ENCODE results near the gene AHSP. TPM values are rescaled to one million over a fixed set of nuclear protein-coding genes. Genes with fewer than 3 reads are reported as not detected.

AHSP gene
- total RNA-seq, 1 experiment from 2014 or later, result not detected

DNA sequence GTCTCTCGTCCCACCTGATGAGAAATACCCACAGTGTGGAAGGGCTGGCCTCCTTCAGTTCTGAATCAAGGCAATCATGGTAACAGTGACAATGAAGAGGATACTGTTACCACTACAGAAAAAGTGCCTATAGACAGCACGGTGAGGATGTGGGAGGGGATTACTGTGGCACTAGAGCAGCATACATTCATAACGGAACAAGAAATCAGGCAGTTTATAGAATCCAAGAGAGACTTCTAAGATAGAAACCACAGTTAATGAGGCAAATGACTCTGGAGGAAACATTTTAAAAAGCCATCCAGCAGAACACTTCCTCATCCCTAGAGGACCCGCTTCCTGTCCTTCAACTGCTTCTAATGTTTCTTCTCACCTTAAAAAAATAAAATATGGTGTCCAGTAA is 22.2 kb upstream of the AHSP start:
- H3K4me3 ChIP-seq (ENCODE audit: low read depth, low read length), result no peak overlapping the region
- no peaks in the 10 kb centered on the region for H3K9me3 ChIP-seq
- H3K36me3 ChIP-seq (ENCODE audit: control insufficient read depth, insufficient read depth, low read length), result no peaks in the 10 kb centered on the region
- intact Hi-C loops (cut with micrococcal nuclease; ENCODE audit: unreplicated experiment), result loop anchor here (5.0 kb wide), 1 partner anchor 197 kb away; no protein-coding TSS in a partner anchor
- DNase-seq, result no peak
- peaks cover 22% of the 10 kb centered on the region for H3K4me1 Mint-ChIP-seq (ENCODE audit: low read depth, unreplicated experiment)
- no peaks in the 10 kb centered on the region for H3K27me3 ChIP-seq (replicated peaks; ENCODE audit: control insufficient read depth, insufficient read depth, low read length)
- ChIA-PET CTCF (no interaction called here), POLR2A (no interaction called here)
- H3K4me1 ChIP-seq, result peaks cover 14% of the 10 kb centered on the region
- TF ChIP-seq, protein P1, sequence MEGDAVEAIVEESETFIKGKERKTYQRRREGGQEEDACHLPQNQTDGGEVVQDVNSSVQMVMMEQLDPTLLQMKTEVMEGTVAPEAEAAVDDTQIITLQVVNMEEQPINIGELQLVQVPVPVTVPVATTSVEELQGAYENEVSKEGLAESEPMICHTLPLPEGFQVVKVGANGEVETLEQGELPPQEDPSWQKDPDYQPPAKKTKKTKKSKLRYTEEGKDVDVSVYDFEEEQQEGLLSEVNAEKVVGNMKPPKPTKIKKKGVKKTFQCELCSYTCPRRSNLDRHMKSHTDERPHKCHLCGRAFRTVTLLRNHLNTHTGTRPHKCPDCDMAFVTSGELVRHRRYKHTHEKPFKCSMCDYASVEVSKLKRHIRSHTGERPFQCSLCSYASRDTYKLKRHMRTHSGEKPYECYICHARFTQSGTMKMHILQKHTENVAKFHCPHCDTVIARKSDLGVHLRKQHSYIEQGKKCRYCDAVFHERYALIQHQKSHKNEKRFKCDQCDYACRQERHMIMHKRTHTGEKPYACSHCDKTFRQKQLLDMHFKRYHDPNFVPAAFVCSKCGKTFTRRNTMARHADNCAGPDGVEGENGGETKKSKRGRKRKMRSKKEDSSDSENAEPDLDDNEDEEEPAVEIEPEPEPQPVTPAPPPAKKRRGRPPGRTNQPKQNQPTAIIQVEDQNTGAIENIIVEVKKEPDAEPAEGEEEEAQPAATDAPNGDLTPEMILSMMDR (IDR thresholded peaks at IDR 0.05; ENCODE audit: insufficient read depth in 1 of 2, low read depth in 1 of 2, low read length in 1 of 2, severe bottlenecking in 1 of 2, unreplicated experiment in 1 of 2), result no peak
- H3K27ac Mint-ChIP-seq (ENCODE audit: unreplicated experiment), result no peak overlapping the region
- no peaks in the 10 kb centered on the region for H3K9me3 Mint-ChIP-seq (ENCODE audit: unreplicated experiment)
- H3K27me3 Mint-ChIP-seq (ENCODE audit: insufficient read depth, unreplicated experiment), result no peaks in the 10 kb centered on the region
- no peak overlapping the region for H3K4me3 Mint-ChIP-seq (ENCODE audit: unreplicated experiment)
- BruUV-seq (replicated peaks), result no TSS peak
- H3K36me3 Mint-ChIP-seq (ENCODE audit: insufficient read depth, unreplicated experiment), result peaks cover 9% of the 10 kb centered on the region

DNA sequence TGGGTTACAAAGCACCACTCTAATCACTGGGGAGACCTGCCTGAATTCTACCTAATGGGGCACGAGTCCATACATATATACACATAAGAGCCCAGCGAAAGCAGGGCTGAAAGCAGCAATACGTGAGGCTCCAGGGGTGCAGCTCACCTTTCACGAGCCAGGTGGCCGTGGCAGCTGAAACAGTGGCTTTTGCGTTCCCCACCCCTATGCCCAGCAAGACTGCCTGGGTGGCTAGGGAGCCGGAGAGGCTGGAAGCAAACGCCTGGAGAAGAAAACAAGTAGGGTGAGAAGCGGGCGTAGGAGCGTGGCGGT is 20.1 kb upstream of the AHSP start:
- H3K9me3 Mint-ChIP-seq (ENCODE audit: unreplicated experiment), result no peaks in the 10 kb centered on the region
- H3K4me1 Mint-ChIP-seq (ENCODE audit: low read depth, unreplicated experiment), result peaks cover 15% of the 10 kb centered on the region
- Histone ChIP-seq H3K4me3 (ENCODE audit: low read depth, low read length) (peak overlapping the region; percentile 90), H3K9me3 (no peaks in the 10 kb centered on the region), H3K36me3 (ENCODE audit: control insufficient read depth, insufficient read depth, low read length) (no peaks in the 10 kb centered on the region), H3K4me1 (no peaks in the 10 kb centered on the region), H3K27me3 (replicated peaks; ENCODE audit: control insufficient read depth, insufficient read depth, low read length) (no peaks in the 10 kb centered on the region)
- TF ChIP-seq, protein P1 (IDR thresholded peaks at IDR 0.05; ENCODE audit: insufficient read depth in 1 of 2, low read depth in 1 of 2, low read length in 1 of 2, severe bottlenecking in 1 of 2, unreplicated experiment in 1 of 2), result no peak
- no TSS peak for BruUV-seq (replicated peaks)
- ChIA-PET CTCF (interaction anchor here (1.7 kb wide), 1 partner anchor 30 kb away, joined by 5 read pairs; no protein-coding TSS in a partner anchor), POLR2A (interaction anchor here (1.0 to 1.3 kb wide), 3 partner anchors 15 to 205 kb away, joined by 3 to 8 read pairs (median 3); partner anchors contain the start of gene ARMC5)
- DNase-seq, result no peak
- peak overlapping the region; percentile 92 for H3K4me3 Mint-ChIP-seq (ENCODE audit: unreplicated experiment)
- H3K27me3 Mint-ChIP-seq (ENCODE audit: insufficient read depth, unreplicated experiment), result no peaks in the 10 kb centered on the region
- peak overlapping the region; percentile 95 for H3K27ac Mint-ChIP-seq (ENCODE audit: unreplicated experiment)
- intact Hi-C loops (cut with micrococcal nuclease; ENCODE audit: unreplicated experiment), result loop anchor here (5.0 kb wide), 1 partner anchor 195 kb away; no protein-coding TSS in a partner anchor
- H3K36me3 Mint-ChIP-seq (ENCODE audit: insufficient read depth, unreplicated experiment), result peaks cover 11% of the 10 kb centered on the region

DNA sequence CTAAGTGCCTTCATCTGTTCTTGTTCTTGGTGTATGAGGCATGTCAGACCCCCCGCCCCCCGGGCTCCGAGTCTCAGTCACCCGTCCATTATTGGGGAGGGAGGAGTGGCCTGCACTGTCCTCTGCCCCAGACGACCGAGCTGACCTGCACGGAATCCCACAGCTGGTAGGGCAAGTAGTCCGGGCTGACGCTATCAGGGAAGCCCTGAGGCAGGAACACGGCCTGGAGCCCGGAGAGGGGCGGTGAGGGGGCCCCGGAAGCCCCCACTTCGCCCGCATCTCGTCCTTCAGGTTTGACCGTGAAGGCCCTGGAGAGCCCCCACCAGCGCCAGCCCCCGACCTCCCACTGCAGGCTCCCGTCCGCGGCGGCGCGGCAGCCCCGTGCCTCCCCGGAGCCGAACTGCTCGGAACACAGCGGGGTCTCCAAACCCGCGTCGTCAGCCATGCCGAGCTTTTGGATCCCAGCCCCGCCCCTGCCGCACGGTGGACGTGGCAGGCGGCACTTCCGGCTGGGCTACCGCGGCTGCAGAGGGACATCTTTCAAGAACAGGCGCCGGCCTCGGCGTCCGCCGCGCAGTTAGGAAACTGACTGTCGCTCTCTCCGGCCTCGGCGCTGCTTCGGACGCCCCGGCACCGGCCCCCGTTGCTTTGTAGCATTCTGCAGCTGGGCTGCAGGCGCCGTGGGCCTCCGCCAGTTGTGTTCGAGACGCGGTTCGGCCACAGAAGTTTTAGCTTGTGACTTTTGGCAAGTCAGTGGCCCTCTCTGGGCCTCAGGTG is 19.6 kb upstream of the AHSP start, which contains the start of gene RUSF1:
Gene RUSF1, minus strand, starts transcription at position 463 of the 777 bp plus-strand sequence. Its CDS starts 18 bp downstream, at position 445.
- H3K36me3 ChIP-seq (ENCODE audit: control insufficient read depth, insufficient read depth, low read length), result no peaks in the 10 kb centered on the region
- ChIA-PET POLR2A (interaction anchor here (0.6 to 1.3 kb wide), 5 partner anchors 15 to 366 kb away, joined by 3 to 8 read pairs (median 3); partner anchors contain the start of genes ARMC5 and ZNF267), CTCF (interaction anchor here (1.7 kb wide), 1 partner anchor 31 kb away, joined by 5 read pairs; no protein-coding TSS in a partner anchor)
- TF ChIP-seq, protein P1 (IDR thresholded peaks at IDR 0.05; ENCODE audit: insufficient read depth in 1 of 2, low read depth in 1 of 2, low read length in 1 of 2, severe bottlenecking in 1 of 2, unreplicated experiment in 1 of 2), result no peak
- H3K27me3 Mint-ChIP-seq (ENCODE audit: insufficient read depth, unreplicated experiment), result no peaks in the 10 kb centered on the region
- H3K9me3 ChIP-seq, result no peaks in the 10 kb centered on the region
- peaks cover 11% of the 10 kb centered on the region for H3K36me3 Mint-ChIP-seq (ENCODE audit: insufficient read depth, unreplicated experiment)
- H3K9me3 Mint-ChIP-seq (ENCODE audit: unreplicated experiment), result no peaks in the 10 kb centered on the region
- TSS peak; percentile 54 for BruUV-seq (replicated peaks)
- no peaks in the 10 kb centered on the region for H3K27me3 ChIP-seq (replicated peaks; ENCODE audit: control insufficient read depth, insufficient read depth, low read length)
- peak within 1 kb of the TSS; percentile 92 for H3K4me3 Mint-ChIP-seq (ENCODE audit: unreplicated experiment)
- H3K4me3 ChIP-seq (ENCODE audit: low read depth, low read length), result peak within 1 kb of the TSS; percentile 90
- H3K4me1 ChIP-seq, result no peaks in the 10 kb centered on the region
- peak within 1 kb of the TSS; percentile 95 for H3K27ac Mint-ChIP-seq (ENCODE audit: unreplicated experiment)
- peaks cover 15% of the 10 kb centered on the region for H3K4me1 Mint-ChIP-seq (ENCODE audit: low read depth, unreplicated experiment)
- intact Hi-C loops (cut with micrococcal nuclease; ENCODE audit: unreplicated experiment), result loop anchor here (2.0 to 5.0 kb wide), 2 partner anchors 31 to 194 kb away; no protein-coding TSS in a partner anchor
- DNase-seq, result peak; percentile 87 to 88
